GF-D8 (cell line): Measurements from ENCODE around the gene TRABD2B.

ENCODE experiments used
- DNase-seq: peaks from one replicate; lab custom pipeline; 2025; lab: John Stamatoyannopoulos, UW

Gene TRABD2B

GRCh38 chr1:48021792-48022191, 24.6 kb upstream of the TRABD2B start:
- DNase-seq = no peak

GRCh38 chr1:48019714-48020315, 22.6 kb upstream of the TRABD2B start:
- no peak for DNase-seq

- DNase-seq = no peak
Observed at GRCh38 chr1:48018799-48019198, 21.6 kb upstream of the TRABD2B start.

- DNase-seq = no peak
Observed at GRCh38 chr1:48017716-48018115, 20.5 kb upstream of the TRABD2B start.

GRCh38 chr1:48016515-48016914, 19.3 kb upstream of the TRABD2B start:
- DNase-seq = no peak

- no peak for DNase-seq
Observed at GRCh38 chr1:48013270-48013669, 16.1 kb upstream of the TRABD2B start.

GRCh38 chr1:48007047-48007446, 9.9 kb upstream of the TRABD2B start:
- DNase-seq = no peak

- DNase-seq = no peak
Observed at GRCh38 chr1:48006264-48006663, 9.1 kb upstream of the TRABD2B start.

- no peak for DNase-seq
Observed at GRCh38 chr1:48005253-48006117, 8.3 kb upstream of the TRABD2B start.

- no peak for DNase-seq
Observed at GRCh38 chr1:48003741-48004531, 6.8 kb upstream of the TRABD2B start.

- no peak for DNase-seq
Observed at GRCh38 chr1:48002142-48002541, 5.0 kb upstream of the TRABD2B start.

GRCh38 chr1:48001696-48002095, 4.5 kb upstream of the TRABD2B start:
- DNase-seq = no peak

- DNase-seq = no peak
Observed at GRCh38 chr1:48000883-48001282, 3.7 kb upstream of the TRABD2B start.

- no peak for DNase-seq
Observed at GRCh38 chr1:47999097-47999496, 1.9 kb upstream of the TRABD2B start.

GRCh38 chr1:47998396-47998990, 1.3 kb upstream of the TRABD2B start:
- no peak for DNase-seq

- no peak for DNase-seq
Observed at GRCh38 chr1:47996406-47997226, 569 bp downstream of the TRABD2B start.

- no peak for DNase-seq
Observed at GRCh38 chr1:47996060-47996405, 1.2 kb downstream of the TRABD2B start.

- DNase-seq = no peak
Observed at GRCh38 chr1:47995306-47996050, 1.7 kb downstream of the TRABD2B start.

GRCh38 chr1:47993881-47994625, 3.1 kb downstream of the TRABD2B start:
- no peak for DNase-seq

GRCh38 chr1:47993416-47993740, 3.8 kb downstream of the TRABD2B start:
- no peak for DNase-seq
